HG03439 (cell line): ENCODE measurements around the gene ZCCHC14.
"Not testable (repeated sequence)": the region's sequence is repeated elsewhere in the genome, so short reads cannot be mapped to it uniquely, and the experiment has no call there.

Experiments
- ATAC-seq: cut with Tn5 transposase; IDR thresholded peaks from one replicate; pipeline ENCODE4 v1.9.1; 2021; ENCODE audit warnings: mild to moderate bottlenecking, moderate library complexity; ENCODE audit not compliant: unreplicated experiment

The ZCCHC14 gene

DNA sequence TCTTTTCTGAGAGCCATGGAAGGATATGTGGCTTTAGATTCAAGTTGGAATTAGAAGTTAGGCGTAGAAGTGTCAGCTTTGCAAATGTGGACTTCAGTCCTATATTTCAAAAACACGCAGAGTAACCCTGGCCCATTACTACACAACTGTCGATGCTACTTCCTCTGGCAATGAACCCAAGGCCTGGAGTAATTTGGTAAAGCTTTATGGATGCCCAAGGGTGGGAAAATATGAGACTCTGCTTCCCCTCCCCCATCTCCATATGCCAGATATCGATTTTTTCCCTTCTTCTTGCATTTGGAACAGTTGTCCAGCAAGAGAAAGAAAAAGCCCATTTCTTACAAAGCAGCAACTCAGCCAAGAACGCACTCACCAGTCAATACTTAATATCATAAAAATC is 103.6 kb downstream of the ZCCHC14 start:
- ATAC-seq = no peak

DNA sequence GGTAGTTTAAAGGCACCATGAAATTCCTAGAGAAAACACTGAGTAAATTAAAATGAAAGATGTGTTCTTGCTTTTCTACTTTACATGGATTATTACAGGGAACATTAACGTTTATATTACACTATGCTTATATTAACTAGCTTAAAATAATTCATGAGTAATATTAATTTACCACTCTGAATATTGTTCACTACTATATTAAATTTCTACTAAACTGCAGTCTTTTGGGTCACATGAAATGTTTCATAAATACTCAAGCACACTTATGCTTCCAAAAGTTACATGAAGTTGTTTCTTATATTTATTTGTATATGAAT is 104.0 kb downstream of the ZCCHC14 start:
- no peak for ATAC-seq

DNA sequence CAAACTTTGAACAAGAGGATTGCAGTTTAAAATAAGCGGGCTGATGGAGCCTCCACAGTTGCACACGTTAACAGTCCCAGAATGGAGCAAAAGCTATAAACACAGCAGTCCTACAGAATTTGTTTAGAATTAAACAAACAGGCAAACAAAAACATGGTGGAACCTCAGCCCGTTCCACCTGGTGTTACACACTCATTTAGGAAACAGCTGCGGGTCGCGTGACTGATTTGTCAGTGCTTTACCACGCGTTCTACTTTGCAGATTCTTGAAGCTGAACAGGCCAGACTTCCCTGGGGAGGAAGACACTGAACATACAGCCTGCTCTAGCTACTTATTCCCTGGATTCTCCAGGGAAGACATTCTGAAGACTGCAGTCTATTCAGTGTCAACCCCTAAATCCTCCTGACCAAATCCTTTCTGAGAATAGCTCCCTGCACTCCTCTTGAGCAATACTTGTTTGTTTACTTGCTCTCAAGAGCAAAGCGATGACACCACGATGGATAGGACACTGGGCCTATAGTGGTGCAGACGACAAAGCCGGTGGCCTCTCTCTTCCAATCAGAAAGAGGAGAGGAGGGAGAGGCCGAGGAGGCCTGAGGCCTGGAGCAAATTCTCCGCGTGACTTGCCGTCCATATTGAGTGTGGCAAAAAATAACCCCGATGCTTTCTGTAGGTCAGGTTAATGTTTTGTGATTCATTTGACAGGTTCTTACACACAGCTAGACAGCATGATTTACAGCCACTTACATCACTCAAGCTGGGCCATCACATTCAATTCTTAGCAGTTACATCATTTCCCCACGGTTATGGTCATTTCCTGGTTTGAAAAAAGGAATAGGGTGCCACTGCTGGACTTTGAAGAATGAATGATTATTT is 104.6 kb downstream of the ZCCHC14 start:
- ATAC-seq = peak; percentile 49

DNA sequence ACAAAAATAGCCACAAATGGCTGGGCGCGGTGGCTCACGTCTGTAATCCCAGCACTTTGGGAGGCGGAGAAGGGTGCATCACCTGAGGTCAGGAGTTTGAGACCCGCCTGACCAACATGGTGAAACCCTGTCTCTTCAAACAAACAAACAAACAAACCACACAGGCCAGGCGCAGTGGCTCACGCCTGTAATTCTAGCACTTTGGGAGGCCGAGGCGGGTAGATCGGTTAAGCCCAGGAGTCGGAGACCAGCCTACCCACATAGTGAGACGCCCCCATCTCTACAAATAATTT is 108.0 kb downstream of the ZCCHC14 start:
- not testable (repeated sequence) for ATAC-seq

DNA sequence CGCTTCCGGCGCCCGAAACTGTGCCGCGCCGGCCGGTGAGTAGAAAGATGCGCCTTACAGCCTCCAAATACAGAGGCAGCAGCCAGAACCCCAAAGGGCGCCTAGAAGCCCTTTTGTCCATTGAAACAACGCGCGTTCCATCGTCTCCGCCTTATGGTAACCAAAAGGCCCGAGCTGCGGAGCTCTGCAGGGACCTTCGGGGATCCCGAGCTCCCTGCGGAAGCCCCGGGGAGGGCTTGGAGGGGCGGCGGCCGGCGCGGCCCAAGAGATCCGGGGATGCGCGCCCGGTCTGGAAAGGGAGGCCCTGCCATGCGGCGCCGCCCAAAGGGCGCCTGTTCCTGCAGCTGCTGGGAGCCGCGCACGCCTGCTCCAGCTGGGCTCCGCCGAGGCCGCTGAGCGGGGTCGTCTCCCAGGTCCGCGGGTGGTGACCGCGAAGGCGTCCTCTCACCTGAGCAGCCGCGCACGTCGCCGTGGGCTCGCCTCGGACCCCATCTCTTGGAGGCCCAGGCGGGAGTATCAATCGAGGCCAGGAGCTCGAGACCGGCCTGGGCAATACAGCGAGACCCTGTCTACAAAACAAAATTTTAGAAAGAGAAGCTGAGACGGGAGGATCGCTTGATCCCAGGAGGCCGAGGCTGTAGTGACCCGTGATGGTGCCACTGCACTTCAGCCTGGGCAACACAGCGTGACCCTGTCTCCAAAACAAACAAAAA is 108.5 kb downstream of the ZCCHC14 start:
- ATAC-seq = peak; percentile 4

DNA sequence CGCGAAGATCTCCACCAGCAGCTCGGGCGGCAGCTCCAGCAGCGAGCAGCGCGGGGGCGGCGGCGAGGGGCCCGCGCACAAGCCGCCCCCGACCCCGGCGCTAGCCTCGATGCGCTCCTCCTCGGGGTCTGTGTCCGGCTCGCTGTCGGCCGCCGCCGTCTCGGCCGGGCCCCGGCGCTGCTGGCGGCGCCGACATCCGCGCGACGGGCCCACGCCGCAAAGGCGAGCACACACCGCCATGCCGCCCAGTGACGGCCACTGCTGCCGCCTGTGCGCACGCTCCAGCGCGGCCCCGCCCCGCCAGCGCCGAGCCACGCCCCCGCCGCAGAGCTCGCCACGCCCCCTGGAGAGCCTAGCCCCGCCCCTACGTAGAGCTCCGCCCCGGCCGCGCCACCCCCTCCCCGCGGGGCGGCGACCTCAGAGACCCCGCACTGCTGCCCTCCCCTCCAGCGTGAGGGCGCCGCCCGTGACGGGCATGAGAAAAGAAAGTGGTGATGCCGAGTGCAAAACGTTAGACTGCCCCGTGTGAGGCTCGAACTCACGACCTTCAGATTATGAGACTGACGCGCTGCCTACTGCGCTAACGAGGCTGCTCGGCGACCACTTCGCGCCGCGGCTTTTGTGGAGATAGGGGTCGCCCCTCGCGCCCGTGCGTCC is 109.2 kb downstream of the ZCCHC14 start, which contains the start of gene FBXO31:
FBXO31 (minus strand) TSS at position 272 of the 657 bp plus-strand sequence; CDS start at position 240, 32 bp downstream.
- peak; percentile 43 for ATAC-seq

DNA sequence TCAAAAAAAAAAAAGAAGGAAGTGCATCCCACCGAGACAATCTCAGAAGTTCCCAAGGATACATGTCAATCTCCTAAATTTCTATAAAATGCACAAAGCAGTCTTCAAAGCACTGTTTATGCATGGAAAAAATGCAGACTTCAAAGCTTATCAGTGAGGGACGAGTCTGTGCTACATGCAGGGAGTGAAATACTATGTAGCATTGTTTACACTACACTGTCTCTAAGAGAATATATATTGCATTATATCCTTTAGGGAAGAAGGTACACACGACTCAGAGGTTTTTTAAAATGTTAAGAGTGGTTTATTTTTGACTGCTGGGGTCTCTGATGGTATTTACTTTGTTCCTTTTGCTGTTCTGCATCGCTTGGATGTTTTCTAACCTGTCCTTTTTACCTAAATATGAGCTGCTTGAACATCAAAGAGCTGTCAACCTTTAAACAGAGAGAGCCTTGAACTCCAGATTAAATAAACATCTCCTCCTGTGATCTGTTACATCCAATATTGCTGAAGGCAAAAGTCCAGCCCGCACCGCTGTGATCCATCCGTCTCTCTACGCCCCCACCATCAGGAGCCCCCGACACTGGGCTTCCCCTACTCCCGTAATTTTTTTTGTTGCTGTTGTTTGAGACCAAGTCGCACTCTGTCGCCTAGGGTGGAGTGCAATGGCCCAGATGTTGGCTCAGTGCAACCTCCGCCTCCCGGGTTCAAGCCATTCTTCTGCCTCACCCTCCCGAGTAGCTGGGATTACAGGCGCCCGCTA is 110.6 kb downstream of the ZCCHC14 start:
- ATAC-seq = no peak

DNA sequence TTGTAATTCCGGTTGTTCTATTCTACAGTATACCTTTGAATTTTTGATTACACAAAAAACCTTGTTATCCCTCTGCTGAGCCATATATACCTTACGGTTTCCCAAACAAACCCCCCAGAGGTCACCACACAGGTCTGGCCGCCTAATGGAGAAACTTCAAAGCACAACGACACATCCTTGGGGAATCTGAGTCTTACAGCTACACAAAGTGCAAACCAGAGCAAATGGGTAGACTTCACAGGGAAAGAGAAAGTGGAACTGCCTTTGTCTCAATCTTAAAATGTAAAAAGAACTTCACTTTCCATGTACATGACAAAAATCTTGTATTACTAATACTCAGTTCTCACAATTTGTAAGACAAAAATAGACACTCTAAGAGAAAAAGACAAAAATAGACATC is 111.9 kb downstream of the ZCCHC14 start:
- ATAC-seq = no peak

DNA sequence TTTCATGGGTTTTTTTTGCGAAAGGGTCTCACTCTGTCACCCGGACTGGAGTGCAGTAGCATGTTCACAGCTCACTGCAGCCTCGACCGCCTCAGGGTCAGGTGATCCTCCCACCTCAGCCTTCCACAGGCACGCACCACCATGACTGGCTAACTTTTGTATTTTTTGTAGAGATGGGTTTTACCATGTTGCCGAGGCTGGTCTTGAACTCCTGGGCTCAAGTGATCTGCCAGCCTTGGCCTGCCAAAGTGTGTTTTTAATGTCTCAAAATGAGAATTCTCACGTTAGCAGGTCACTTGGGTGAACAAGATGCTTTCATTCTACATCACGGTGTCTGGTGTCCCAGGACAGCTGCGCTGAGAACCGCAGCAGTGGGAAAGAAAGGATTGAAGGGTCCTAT is 112.4 kb downstream of the ZCCHC14 start:
- ATAC-seq = no peak

DNA sequence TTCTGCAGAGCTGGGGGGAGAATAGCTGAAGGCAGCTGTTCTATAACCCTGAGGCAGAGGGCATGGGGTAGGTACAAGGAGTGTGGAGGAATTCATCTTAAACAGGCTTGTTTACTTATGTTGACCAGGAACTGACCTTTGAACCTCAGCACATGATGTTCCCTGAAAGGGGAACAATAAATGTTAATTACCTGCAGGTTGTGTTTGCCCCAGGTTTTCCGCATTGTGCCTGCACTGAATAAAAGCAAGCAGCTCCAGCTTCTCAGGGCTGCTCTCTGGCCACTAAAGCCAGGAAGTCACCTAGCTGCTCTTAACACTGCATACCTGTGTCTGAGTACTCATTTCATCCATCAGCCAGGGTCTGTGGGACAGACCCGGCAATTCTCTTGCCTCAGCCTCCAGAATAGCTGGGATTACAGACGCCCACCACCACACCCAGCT is 113.5 kb downstream of the ZCCHC14 start:
- not testable (repeated sequence) for ATAC-seq

DNA sequence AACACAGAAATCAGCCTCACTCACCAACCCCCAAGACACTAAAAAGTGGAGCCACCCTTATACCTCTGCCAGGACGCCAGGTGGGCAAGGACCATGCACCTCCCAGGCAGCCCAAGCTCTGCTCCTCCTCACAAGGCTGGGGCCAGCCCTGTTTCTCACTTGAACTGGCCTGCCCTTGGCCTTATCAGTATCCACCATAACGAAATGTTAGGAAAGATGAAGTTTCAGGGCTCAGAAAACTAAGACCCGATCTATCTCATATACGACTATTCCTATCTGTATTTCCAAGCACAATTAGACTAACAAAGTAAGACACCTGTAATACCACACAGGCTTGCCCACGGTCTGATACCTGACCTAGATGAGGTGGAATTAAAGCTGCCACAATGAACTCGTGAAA is 116.2 kb downstream of the ZCCHC14 start:
- no peak for ATAC-seq

DNA sequence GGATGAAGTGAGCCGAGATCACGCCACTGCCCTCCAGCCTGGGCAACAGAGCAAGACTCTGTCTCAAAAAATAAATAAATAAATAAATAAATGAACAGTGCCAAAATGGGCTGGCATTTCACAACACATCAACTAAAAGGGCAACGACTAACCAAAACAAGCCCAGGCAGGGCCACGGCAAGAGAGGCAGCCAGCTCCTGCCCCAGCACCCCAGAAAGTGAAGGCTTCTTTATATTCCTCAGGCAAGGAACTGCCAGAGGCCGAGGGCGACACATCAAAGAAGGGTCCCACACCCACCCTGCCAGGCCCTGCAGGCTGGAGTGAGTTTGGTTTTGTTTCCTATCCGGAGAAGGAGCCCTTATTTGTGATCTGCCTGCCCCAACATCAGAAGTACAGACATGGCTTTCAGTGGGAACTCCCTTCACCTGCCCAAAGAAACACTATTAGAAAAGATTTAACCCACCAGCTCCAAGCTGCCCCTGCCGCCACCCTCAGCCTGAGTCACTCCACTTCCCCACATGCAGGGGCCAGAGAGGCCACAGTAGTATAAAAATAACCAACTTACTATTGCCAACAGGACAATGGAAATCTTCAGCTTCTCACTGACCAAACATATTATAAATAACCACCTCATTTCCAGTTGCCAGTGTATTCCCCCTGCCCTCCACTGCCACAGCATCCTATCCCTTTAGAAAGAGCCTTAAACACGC is 117.2 kb downstream of the ZCCHC14 start:
- ATAC-seq = no peak

DNA sequence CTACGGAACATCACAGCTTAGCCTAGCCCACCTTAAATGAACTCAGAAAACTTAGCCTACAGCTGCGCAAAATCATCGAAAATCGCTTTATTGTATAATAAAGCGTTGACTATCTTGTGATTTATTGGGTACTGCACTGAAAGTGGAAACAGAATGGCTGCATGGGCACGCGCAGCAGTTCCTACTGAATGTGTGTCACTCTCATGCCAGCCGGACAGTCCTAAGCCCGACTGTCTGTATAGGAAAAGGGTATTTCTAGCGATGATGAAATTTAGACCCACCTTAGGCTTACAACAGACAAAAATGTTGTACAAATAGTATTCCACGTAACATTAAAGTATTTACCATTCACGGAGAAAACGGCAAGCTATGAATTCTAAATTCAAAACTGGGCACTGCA is 118.5 kb downstream of the ZCCHC14 start:
- no peak for ATAC-seq

DNA sequence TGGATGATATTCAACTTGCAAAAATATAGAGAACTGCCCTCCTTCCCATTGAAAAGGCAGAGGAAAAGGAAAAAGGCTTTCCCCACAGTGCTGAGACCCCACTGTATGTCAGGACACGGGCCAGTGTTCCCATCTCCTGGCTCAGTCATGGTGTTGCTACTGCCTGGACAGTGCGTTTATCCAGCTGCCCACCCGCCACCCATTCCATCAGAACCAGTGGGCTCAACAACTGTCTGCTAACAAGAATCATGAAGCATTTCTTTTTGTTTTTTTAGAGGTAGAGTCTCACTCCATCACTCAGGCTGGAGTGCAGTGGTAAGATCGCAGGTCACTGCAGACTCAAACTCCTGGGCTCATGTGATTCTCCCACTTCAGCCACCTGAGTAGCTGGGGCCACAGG is 120.5 kb downstream of the ZCCHC14 start:
- no peak for ATAC-seq

DNA sequence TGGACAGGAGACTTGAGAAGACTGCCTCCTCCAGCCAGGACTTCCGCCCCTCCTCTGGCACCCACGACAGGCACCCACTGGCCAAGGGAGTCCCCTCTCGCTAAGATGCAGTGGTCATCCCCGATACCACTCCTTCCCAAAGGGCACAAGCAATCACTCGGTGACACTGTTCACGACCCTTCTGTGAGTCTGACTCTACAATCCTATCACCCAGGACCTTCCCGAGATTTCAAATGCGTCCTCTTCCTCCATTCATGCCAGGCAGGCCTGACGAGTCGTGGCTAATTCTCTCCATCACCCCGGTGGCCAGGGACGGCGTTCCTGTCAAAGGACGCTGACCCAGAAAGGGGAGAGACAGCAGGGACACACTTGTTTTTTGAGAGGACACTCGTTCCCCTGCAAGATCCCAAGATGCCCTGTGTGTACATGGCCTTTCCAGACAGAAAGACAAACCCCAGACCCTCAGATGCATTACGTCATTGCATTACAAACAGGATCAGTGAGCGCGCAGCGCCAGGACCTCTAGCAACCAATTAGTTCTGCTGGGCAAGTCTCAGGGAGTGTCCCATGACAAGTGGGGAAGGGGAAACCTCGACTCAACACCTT is 121.5 kb downstream of the ZCCHC14 start:
- no peak for ATAC-seq

DNA sequence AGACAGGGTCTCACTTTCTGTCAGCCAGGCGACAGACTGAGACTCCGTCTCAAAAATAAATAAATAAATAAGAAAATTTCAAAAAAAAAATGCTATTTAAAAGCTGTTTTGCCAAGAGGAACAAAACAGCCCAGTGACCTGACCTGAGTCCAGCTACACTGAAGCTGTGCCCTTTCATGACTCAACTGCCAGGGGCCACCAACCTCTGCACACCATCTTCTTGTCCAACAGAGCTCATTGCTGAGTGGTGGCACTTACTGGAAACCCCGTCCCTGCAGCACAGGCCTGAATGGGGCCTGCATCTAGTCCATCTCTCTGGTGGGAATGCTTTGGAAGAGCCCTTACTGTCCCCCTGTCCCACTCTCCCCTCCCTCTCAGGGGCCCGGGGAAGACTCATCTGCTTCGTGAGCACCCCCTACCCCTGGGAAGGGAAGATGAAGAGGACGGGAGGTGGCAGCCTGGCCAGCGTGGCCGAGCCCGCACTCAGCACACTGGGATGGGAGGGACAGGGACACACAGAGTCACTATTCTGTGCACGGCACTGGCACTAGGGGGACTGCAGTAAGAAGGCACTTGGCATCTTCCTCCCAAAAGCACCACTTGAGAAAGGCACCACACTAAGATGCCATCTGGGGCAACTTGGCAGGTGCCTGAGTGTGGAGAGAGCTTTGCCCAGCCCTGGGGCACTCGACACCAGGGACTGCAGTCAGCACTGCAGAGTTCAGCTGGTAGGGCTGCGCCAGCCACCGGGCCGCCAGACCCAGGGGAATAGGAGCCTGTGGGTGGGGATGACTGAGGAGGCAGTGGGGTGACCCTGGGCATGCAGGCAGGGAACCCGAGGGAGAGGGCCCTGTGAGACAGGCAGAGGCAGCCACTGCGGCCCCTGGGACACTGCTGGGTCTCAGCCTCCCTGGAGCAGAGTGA is 122.8 kb downstream of the ZCCHC14 start:
- no peak for ATAC-seq

DNA sequence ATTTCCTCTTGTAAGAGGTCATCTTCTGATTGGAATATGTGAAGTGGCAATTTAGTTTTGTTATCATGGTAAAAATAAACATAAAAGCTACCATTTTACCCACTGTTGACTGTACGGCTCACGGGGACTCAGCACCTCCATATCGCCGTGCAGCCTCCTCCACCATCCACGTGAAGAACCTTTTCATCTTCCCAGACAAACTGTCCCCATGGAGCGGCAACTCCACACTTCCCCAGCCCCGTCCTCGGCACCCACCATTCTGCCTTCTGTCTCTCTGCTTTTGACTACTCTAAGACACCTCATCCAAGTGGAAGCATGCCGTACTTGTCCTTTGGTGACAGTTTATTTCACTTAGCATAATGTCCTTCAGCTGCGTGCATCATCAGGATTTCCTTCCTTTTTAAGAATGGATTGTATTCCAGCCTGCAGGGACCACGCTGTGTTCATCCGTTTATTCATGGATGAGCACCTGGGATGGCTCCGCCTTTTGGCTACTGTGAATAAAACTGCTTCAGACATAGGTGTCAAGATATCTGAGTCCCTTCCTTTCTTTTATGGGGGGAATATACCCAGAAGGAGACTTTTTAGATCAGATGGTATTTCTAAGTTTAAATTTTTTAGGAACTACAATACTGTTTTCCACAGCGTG is 123.6 kb downstream of the ZCCHC14 start:
- ATAC-seq = no peak

DNA sequence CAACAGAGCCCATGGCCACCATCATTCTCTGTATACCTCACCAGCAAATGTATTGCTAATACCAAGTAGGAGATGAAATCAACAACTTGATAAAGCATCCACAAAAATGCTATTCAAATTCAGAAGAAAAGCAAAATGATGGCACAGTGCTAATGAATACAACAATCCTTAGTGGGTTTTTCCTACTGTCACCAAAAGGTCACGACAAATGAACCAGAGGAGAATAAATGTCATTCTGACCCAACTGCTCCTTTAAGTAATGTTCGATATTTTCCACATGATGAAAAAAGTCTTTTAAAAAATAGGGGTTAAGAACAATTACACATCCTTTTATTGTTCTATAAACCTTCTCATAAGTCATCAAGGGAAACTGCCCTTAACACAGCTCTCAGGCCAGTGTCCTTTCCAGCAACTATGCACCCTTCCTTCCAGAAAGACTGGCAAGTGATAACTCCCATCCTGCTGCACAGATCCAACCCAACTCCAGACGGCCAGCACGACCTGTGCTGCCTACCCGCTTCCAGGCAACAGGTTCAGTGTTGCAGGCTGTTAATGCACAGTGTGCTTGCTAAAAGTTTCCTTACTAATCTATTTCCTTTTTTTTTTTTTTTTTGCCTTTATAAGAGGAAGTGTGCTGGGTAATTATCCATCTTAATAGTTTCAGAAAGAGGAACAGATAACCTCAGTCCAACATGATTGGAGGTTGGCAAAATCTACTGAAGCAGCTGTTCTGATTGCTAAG is 124.6 kb downstream of the ZCCHC14 start:
- no peak for ATAC-seq
